ENCODE results near the gene CCDC68.

GRCh38 chr18:54867131-54867530 is 92.1 kb downstream of the CCDC68 start:
- TF ChIP-seq CTCF (IDR thresholded peaks at IDR 0.05; ENCODE audit: low read length): no peak
- no peak for TF ChIP-seq EZH2 (optimal IDR thresholded peaks at IDR 0.05; ENCODE audit: low read depth, low read length)
- TF ChIP-seq EZH2phosphoT487 (IDR thresholded peaks at IDR 0.05; ENCODE audit: low read length): no peak

All from MM.1S (cell line).